Myocyte (in vitro differentiated cells): Measurements from ENCODE around the gene FLT3LG. TPM values are rescaled to one million over a fixed set of nuclear protein-coding genes. Genes with fewer than 3 reads are reported as not detected.
A peak's percentile ranks its signal among the peaks of the same experiment; 100 is the strongest.
"Not testable (repeated sequence)": the region's sequence is repeated elsewhere in the genome, so short reads cannot be mapped to it uniquely, and the experiment has no call there.

ENCODE experiments used
- DNase-seq: peaks from one replicate; pipeline ENCODE4 v3.0.0-alpha.2; 2012; ENCODE audit warnings: low read depth
- total RNA-seq: library from RNA; depleted of rRNA; stranded (reverse); fragments of >200 nt; gene quantifications from 2 replicates; pipeline ENCODE4 v1.2.3, GENCODE V29; 2014

FLT3LG gene
- total RNA-seq, 1 donor from 2014 or later = 2.6 TPM

DNA sequence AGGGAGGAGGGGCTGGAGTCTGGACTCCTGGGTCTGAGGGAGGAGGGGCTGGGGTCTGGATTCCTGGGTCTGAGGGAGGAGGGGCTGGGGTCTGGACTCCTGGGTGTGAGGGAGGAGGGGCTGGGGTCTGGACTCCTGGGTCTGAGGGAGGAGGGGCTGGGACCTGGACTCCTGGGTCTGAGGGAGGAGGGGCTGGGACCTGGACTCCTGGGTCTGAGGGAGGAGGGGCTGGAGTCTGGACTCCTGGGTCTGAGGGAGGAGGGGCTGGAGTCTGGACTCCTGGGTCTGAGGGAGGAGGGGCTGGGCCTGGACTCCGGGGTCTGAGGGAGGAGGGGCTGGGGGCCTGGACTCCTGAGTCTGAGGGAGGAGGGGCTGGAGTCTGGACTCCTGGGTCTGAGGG is 12.9 kb upstream of the FLT3LG start:
- DNase-seq = not testable (repeated sequence)

DNA sequence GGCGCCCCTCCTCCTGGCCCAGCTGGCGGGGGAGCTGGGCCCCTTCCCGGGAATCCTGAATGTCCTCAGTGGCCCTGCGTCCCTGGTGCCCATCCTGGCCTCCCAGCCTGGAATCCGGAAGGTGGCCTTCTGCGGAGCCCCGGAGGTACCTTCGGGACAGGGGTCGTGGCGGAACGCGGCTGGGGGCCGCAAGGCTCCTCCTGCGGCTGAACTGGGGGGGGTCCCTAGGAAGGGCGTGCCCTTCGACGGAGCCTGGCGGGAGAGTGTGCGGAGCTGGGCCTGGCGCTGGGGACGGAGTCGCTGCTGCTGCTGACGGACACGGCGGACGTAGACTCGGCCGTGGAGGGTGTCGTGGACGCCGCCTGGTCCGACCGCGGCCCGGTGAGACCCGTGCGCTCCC is 12.4 kb upstream of the FLT3LG start:
- no peak for DNase-seq

DNA sequence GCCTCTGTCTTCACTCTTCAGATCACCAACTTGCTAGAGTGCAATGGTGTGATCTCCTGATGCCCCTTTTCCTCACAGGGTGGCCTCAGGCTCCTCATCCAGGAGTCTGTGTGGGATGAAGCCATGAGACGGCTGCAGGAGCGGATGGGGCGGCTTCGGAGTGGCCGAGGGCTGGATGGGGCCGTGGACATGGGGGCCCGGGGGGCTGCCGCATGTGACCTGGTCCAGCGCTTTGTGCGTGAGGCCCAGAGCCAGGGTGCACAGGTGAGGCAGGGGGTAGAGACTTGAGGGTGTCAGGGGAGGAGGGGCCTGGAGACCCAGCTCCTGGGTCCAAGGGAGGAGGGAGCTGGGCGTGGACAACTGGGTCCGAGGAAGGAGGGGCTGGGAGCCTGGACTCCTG is 11.5 kb upstream of the FLT3LG start:
- no peak for DNase-seq

DNA sequence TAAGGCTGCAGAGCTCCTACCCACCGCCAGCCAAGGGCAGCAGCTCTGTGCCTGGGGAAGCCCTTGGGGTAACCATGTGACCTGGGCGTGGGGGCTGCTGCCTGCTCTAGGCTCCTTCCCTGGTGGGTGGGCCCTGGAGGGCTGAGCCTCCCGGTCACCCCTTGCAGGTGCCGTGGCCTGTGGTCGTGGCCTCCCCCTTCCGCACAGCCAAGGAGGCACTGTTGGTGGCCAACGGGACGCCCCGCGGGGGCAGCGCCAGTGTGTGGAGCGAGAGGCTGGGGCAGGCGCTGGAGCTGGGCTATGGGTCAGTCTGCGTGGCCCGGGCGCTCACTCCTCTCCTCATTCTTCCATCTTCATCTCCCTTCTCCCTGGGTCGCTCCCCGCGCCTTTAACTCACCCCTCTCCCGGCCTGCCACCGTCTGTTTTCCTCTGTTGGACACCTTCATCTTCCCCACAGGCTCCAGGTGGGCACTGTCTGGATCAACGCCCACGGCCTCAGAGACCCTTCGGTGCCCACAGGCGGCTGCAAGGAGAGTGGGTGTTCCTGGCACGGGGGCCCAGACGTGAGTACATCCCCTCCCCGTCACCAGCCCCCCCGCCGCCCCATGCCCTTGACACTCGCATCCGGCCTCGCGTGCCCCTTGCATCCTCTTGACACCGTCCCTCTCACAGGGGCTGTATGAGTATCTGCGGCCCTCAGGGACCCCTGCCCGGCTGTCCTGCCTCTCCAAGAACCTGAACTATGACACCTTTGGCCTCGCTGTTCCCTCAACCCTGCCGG is 9.9 kb upstream of the FLT3LG start:
- DNase-seq = no peak

DNA sequence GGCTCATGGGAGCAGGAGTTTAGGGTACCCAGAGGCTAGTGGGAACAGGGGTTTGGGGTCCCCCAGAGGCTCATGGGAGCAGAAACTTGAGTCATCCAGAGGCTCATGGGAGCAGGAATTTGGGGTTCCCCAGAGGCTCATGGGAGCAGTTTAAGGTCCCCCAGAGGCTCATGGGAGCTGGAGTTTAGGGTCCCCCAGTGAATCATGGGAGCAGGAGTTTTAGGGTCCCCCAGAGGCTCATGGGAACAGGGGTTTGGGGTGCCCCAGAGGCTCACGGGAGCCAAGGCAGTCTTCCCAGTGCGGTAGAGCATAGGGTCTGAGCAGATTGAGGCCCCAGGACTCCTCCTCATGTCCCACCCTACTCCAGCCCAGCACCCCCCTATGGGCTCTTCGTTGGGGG is 8.6 kb upstream of the FLT3LG start:
- no peak for DNase-seq

DNA sequence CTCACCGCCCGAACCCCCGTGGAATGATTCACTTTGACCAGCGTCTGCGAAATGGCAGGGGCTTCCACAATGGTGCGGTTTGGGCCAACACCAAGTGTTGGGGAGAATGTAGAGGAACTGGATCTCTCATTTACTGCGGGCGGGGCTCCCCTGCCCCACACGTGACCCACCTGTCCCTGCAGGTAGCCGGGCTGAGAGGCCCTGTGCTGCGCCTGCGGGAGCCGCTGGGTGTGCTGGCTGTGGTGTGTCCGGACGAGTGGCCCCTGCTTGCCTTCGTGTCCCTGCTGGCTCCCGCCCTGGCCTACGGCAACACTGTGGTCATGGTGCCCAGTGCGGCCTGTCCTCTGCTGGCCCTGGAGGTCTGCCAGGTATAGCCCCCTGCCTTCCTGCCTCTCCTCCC is 5.8 kb upstream of the FLT3LG start:
- no peak for DNase-seq

DNA sequence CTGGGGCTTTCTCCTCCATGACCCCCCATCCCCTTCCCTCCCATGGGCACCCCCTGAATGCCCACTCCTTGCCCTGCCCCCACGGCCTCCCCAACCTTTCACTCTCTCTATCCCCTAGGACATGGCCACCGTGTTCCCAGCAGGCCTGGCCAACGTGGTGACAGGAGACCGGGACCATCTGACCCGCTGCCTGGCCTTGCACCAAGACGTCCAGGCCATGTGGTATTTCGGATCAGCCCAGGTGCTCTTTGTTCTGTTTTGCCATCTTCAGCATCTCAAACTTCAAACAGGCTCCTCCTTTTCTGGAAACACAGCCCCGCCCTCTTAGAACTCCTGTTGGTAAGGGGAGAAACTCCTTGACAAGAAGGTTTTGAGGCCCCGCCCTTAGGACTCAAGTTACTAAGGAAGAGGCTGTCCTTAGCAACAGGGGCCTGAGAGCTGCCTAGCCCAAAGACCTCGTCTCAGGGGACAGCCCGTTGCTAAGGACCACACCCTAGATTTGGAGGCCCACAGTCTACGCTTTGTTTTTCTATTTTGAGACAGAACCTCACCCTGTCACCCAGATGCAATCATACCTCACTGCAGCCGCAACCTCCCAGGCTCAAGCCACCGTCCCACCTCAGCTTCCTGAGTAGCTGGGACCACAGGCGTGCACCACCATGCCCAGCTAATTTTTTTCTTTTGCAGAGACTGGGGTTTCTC is 5.1 kb upstream of the FLT3LG start:
- peak; percentile 62 for DNase-seq

DNA sequence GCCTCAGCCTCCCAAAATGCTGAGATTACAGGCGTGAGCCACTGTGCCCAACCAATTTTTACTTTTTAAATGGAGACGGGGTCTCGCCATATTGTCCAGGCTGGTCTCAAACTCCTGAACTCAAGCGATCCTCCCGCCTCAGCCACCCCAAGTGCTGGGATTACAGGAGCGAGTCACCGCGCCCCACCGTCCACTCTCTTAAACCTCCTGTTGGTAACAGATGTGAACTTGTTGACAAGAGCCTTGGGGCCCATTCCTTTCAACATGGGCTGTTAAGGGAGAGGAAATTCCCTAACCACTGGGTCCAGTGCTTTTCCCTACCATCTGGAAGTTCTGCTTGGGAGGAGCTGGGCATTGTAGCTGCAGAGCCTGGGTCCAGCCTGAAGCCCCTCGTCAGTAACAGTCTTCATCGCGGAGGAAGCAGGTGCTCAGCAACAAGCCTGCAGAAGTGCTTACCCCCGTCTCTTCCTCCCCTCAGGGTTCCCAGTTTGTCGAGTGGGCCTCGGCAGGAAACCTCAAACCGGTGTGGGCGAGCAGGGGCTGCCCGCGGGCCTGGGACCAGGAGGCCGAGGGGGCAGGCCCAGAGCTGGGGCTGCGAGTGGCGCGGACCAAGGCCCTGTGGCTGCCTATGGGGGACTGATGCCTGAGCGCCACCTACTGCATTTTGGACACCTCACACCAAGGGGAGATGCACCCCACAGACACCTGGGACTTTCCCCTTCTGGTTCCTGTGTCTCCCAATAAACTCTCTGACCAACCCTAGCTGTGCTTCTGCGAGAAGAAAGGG is 4.0 kb upstream of the FLT3LG start:
- DNase-seq = no peak

DNA sequence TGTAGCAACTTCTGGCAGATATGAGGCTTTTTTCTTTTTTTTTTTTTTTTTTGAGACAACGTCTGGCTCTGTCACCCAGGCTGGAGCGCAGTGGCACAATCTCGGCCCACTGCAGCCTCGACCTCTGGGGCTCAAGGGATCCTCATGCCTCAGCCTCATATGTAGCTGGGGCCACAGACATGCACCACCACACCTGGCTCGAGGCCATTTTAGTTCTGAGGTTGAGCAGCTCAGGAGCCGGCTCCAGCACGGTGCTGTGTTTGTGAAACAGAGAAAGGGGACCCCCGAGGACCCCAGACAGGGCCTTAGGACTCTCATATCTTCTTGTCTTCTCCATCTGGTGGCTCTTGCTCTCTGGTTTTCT is 3.4 kb upstream of the FLT3LG start:
- no peak for DNase-seq

DNA sequence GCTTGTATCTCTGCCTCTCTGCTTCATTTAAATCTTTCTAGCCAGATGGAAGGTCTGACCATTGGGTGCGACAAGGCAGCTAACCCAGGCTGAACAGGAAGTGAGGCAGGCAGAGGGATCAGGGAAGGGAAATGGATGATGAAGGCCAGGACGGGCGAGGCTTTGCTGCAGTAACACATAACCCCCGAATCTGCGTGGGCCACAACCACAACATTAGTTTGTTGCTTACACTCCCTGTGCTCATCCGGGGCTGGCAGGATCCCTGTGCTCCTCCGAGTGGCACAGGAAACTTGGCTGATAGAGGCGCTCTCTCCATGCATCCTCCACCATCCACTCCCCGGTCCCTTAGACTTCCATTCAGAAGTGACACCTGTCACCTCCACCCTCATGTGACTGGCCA is 1.1 kb upstream of the FLT3LG start:
- DNase-seq = no peak

DNA sequence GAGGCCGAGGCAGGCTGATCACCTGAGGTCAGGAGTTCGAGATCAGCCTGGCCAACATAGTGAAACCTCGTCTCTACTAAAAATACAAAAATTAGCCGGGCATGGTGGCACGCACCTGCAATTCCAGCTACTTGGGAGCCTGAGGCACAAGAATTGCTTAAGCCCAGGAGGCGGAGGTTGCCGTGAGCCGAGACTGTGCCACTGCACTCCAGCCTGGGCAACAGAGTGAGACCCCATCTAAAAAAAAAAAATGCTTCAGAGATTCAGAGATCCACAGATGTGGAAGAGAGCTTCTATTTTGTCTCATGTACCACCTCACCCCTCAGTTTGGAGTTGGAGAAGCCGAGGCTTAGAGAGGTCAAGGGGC is 531 bp upstream of the FLT3LG start:
- not testable (repeated sequence) for DNase-seq

DNA sequence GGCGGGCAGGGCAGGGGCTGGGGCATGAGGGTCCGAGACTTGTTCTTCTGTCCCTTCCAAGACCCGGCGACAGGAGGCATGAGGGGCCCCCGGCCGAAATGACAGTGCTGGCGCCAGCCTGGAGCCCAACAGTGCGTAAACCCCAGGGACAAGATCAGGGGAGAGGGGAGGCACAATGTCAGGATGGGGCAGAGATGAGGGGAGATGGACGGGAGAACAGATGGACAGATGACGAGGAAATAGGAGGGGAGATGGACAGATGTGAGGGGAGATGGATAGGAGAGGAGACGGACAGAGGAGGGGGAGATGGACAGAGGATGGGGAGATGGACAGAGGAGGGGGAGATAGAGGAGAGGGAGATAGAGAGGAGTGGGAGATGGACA is 518 bp downstream of the FLT3LG start:
- no peak for DNase-seq

DNA sequence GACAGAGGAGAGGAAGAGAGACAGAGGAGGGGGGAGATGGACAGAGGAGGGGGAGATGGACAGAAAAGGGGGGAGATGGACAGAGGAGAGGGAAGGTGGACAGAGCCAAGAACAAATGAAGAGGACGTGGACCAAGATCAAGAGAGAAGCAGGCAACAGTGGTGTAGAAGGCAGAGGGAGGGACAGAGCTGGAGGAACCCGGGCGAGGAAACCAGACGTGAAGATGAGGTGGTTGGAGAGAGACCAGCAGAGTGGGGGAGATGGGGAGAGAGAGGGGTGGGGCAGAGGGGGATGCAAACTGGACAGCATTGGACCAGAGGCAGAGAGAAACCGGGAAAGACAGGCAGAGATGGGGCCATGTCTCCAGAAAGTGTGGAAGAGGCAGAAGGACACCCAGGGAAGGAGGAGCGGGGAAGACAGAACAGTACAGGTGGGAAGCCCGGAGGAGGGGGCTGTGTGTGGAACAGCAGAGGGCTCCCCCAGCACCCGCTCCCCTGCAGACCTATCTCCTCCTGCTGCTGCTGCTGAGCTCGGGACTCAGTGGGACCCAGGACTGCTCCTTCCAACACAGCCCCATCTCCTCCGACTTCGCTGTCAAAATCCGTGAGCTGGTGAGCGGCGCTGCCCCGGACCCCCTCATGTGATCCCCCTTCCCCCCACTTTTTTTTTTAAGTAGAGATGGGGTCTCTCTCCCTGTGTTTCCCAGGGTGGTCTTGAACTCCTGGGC is 1.3 kb downstream of the FLT3LG start:
- DNase-seq = no peak

DNA sequence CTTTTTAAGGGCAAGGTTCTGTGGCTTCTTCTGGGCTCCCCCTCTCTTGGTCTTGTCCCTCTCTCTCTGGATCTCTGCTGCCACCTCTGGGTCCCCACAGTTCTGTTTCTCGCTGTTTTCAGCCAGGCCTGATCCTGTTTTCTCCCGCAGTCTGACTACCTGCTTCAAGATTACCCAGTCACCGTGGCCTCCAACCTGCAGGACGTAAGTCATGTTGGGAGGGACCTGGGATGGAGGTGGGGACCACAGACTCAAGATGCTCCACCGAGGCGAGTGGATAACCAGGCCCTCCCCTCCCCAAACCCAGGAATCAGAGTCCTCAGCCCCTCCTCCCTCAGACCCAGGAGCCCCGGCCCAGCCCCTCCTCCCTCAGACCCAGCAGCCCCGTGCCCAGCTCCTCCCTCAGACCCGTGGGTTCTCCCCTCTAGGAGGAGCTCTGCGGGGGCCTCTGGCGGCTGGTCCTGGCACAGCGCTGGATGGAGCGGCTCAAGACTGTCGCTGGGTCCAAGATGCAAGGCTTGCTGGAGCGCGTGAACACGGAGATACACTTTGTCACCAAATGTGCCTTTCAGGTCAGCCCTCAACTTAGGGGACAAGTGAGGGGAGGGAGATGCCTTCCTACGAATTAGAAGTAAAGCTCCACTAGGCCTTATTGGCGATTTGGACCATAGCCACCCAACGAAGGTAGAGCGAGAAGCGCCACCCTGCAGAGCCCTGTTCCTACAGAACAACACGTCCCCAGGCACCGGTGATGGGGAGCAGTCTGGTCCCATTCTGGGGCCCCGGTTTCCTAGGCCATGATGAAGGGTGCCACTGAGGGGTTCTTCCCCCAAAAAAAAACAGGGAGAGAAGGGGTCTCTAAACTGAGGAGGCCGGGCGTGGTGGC is 2.2 kb downstream of the FLT3LG start:
- no peak for DNase-seq

DNA sequence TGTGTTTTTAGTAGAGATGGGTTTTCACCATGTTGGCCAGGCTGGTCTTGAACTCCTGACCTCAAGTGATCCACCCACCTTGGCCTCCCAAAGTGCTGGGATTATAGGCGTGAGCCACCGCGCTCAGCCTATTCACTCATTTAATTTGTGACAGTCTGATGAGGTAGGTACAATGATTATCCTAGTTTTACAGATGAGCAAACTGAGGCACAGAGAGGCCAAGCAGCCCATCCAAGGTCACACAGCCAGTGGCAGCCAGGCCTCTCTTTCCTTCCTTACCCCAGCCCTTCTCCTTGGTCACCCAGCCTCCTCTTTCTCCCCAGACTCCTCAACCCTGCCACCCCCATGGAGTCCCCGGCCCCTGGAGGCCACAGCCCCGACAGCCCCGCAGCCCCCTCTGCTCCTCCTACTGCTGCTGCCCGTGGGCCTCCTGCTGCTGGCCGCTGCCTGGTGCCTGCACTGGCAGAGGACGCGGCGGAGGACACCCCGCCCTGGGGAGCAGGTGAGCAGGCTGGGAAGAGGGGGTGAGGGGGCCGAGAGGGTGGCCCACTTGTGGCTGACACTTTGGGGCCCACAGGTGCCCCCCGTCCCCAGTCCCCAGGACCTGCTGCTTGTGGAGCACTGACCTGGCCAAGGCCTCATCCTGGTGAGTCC is 6.1 kb downstream of the FLT3LG start:
- no peak for DNase-seq

DNA sequence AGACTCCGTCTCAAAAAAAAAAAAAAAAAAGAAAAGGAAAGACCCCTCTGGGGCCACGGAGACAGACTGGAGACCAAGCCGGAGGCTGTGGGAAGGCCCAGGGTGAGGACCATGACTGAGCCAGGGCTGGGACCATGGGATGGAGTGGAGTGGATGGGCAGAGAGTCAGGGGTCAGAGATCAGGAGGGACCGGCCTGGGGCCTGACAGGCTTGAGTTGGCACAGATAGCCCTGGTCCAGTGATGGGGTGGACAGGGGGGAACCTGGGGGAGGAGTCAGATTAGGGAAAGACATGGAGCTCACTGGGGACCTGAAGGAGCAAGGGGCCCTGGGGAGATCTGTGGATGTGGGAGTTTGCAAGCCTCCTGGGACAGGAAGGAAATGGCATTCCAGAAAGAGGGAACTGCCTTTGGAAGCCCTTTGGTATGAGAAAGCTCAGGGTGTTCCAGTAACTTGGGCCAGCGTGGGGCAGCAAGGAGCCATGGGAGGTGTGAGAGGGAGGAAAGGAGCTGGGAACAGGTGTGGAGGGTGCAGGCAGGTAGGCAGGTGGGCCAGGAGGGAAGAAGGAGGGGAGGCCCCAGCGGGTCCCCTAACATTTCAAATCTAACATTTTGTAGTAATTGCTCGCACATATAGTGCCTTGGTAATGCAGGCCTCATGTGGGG is 7.1 kb downstream of the FLT3LG start:
- DNase-seq = no peak

DNA sequence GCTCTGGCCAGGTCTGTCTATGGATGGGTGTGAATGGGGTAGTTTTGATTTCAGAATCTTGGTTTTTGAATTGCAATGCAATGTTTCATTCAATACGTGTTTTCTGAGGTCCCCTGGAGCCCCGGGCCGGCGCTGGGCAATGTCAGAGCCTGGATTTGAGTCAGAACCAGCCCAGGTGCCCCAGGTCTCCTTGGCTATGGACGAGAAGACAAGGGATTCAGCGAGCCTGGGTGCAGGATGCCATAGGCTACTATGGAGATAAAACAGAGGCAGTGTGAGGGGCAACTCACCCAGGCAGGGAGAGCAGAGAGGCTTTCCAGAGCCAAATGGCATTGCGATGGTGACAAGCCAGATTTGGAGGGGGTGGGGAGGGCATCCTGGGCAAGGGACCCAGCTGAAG is 12.2 kb downstream of the FLT3LG start:
- DNase-seq = no peak

DNA sequence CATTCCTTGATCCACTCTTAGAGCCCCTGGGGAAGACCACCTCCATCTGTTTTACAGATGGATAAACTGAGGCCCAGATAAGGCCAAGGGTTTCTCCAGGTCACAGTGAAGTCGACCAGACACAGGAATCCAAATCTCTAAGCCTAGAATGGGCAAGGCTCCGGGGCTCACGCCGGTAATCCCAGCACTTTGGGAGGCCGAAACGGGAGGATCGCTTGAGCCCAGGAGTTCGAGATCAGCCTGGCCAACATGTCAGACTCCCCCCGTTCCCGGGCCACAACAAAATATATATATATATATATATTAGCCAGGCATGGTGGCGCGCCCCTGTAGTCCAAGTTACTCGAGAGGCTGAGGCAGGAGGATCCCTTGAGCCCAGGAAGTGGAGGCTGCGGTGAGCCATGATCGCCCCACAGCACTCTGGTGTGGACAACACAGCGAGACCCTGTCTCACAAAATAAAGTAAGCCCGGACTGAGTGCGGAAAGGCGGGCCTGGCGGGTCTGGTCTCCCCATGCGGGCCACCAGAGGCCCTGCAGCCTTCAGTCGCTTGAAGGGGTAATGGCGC is 12.8 kb downstream of the FLT3LG start:
- DNase-seq = no peak
